MM.1S (cell line): ENCODE data around the gene NRAP.

Experiments
- CTCF ChIP-seq: fragments of 300-600 bp; sonication (generic); IDR thresholded peaks from 2 replicates; pipeline ENCODE4 v1.5.1; 2016; ENCODE audit warnings: antibody characterized with exemption, low read length, mixed read lengths
- EZH2 ChIP-seq: fragments of 300-600 bp; sonication (generic); optimal IDR thresholded peaks from 2 replicates; pipeline ENCODE3; 2017; ENCODE audit warnings: low read depth, mild to moderate bottlenecking, antibody characterized with exemption, low read length, mixed read lengths

GRCh38 chr10:113644185-113645120 is 19.4 kb downstream of the NRAP start:
- no peak for TF ChIP-seq CTCF
- TF ChIP-seq EZH2: no peak
